GM12892 (cell line): ENCODE data around the gene COX4I2.

Experiments
- POLR2A ChIP-seq: IDR thresholded peaks from 2 replicates; pipeline ENCODE4 v1.6.1; 2011; ENCODE audit warnings: low read depth, low read length, control low read depth
- POLR2AphosphoS5 ChIP-seq: IDR thresholded peaks from 2 replicates; pipeline ENCODE4 v1.6.1; 2011; ENCODE audit warnings: low read depth, low read length, control low read depth
- TAF1 ChIP-seq: IDR thresholded peaks from 2 replicates; pipeline ENCODE4 v1.6.1; 2011; ENCODE audit warnings: low read depth, mild to moderate bottlenecking, control low read depth, low read length, borderline replicate concordance

- no peak for TF ChIP-seq TAF1
- no peak for TF ChIP-seq POLR2A
- TF ChIP-seq POLR2AphosphoS5: no peak
Observed at GRCh38 chr20:31630187-31630790, 7.4 kb upstream of the COX4I2 start.
